Measurements from ENCODE around the gene CCN6. TPM values are rescaled to one million over a fixed set of nuclear protein-coding genes. Genes with fewer than 3 reads are reported as not detected.
A peak's percentile ranks its signal among the peaks of the same experiment; 100 is the strongest.

CCN6 gene
- total and polyA plus RNA-seq, 12 donors = not detected

GRCh38 chr6:112032728-112033127, 21.2 kb upstream of the CCN6 start:
- Histone ChIP-seq H3K4me1 (peaks cover 0 to 27% (median 12%) of the 10 kb centered on the region in 9 donors), H3K27me3 (peaks cover 0 to 6% (median 0%) of the 10 kb centered on the region in 7 donors), H3K27ac (no peak overlapping the region), H3K4me3 (no peak overlapping the region), H3K36me3 (no peaks in the 10 kb centered on the region), H3K9me3 (no peaks in the 10 kb centered on the region)
- 89 to 91% methylated on average over 6 of the region's 6 CpGs for WGBS, 2 donors
- intact Hi-C loops (cut with DNase I) = no loop called here
- DNase-seq (no peak), ATAC-seq (no peak)
- TF ChIP-seq CTCF (IDR thresholded peaks at IDR 0.05) = no peak

- no peak overlapping the region for H3K27ac ChIP-seq
- intact Hi-C loops (cut with DNase I) = no loop called here
- no peak for ATAC-seq
Observed at GRCh38 chr6:112033791-112034615, 19.9 kb upstream of the CCN6 start.

GRCh38 chr6:112034616-112034995, 19.3 kb upstream of the CCN6 start:
- no peak for DNase-seq
- WGBS, 2 donors = 96% methylated on average over 4 of the region's 4 CpGs
- Histone ChIP-seq H3K4me1 (peaks cover 0 to 38% (median 17%) of the 10 kb centered on the region in 9 donors), H3K4me3 (no peak overlapping the region), H3K9me3 (no peaks in the 10 kb centered on the region), H3K27me3 (peaks cover 0 to 6% (median 0%) of the 10 kb centered on the region in 7 donors), H3K27ac (peak overlapping the region in 4 of 10 donors; percentile 1 to 44 (median 22)), H3K36me3 (no peaks in the 10 kb centered on the region)
- TF ChIP-seq CTCF (IDR thresholded peaks at IDR 0.05) = no peak
- no peak for ATAC-seq
- intact Hi-C loops (cut with DNase I) = no loop called here

More at GRCh38 chr6:112033791-112034615, 19.9 kb upstream of the CCN6 start:
- WGBS, 2 donors = 85 to 86% methylated on average over 6 of the region's 6 CpGs
- Histone ChIP-seq H3K9me3 (no peaks in the 10 kb centered on the region), H3K4me1 (peaks cover 0 to 38% (median 17%) of the 10 kb centered on the region in 9 donors), H3K4me3 (no peak overlapping the region), H3K36me3 (no peaks in the 10 kb centered on the region), H3K27me3 (peaks cover 0 to 6% (median 0%) of the 10 kb centered on the region in 7 donors)
- DNase-seq = no peak
- TF ChIP-seq CTCF (IDR thresholded peaks at IDR 0.05) = no peak

GRCh38 chr6:112036088-112036637, 17.7 kb upstream of the CCN6 start:
- DNase-seq = no peak
- TF ChIP-seq CTCF (IDR thresholded peaks at IDR 0.05) = no peak
- H3K36me3 ChIP-seq = no peaks in the 10 kb centered on the region
- 91 to 98% methylated on average over 4 of the region's 4 CpGs for WGBS, 2 donors
- peaks cover 0 to 32% (median 12%) of the 10 kb centered on the region in 9 donors for H3K4me1 ChIP-seq
- no peak for ATAC-seq
- intact Hi-C loops (cut with DNase I) = no loop called here
- H3K27me3 ChIP-seq = peaks cover 0 to 6% (median 0%) of the 10 kb centered on the region in 7 donors
- H3K27ac ChIP-seq = peak overlapping the region in 5 of 10 donors; percentile 1 to 64 (median 18)
- H3K4me3 ChIP-seq = no peak overlapping the region
- no peaks in the 10 kb centered on the region for H3K9me3 ChIP-seq

Measured in heart right ventricle (tissue), 16 donors.